Osteoblast (primary cell): ENCODE measurements around the gene S100P. TPM values are rescaled to one million over a fixed set of nuclear protein-coding genes. Genes with fewer than 3 reads are reported as not detected.

Experiments
- DNase-seq: peaks from one replicate; pipeline ENCODE4 v3.0.0; 2011; ENCODE audit warnings: low spot score, mixed read lengths; ENCODE audit not compliant: insufficient read length; ENCODE audit errors: missing footprints
- H2AFZ ChIP-seq: 2 replicates; pipeline ENCODE4 v1.6.0; 2011; ENCODE audit warnings: mild to moderate bottlenecking, low read length
- H3K27ac ChIP-seq: 2 replicates; pipeline ENCODE4 v1.5.1; 2011; ENCODE audit warnings: mild to moderate bottlenecking, low read depth, low read length, moderate library complexity
- H3K27me3 ChIP-seq: 2 replicates; pipeline ENCODE4 v1.6.0; 2012; ENCODE audit warnings: mild to moderate bottlenecking, control low read depth, inconsistent platforms, low read length, moderate library complexity; ENCODE audit not compliant: insufficient read depth
- H3K36me3 ChIP-seq: 2 replicates; pipeline ENCODE4 v1.5.1; 2011; ENCODE audit warnings: mild to moderate bottlenecking, low read length, control low read depth, moderate library complexity; ENCODE audit not compliant: insufficient read depth
- H3K4me1 ChIP-seq: 2 replicates; pipeline ENCODE4 v1.5.1; 2011; ENCODE audit warnings: mild to moderate bottlenecking, low read length, control low read depth, moderate library complexity; ENCODE audit not compliant: insufficient read depth
- H3K4me2 ChIP-seq: 2 replicates; pipeline ENCODE4 v1.6.0; 2011; ENCODE audit warnings: mild to moderate bottlenecking, low read length; ENCODE audit not compliant: insufficient read depth
- H3K4me3 ChIP-seq: fragments of 200-600 bp; sonication (generic); 3 replicates; pipeline ENCODE4 v1.5.1; 2012; ENCODE audit warnings: mild to moderate bottlenecking, low read length, inconsistent platforms; ENCODE audit not compliant: insufficient read depth
- H3K79me2 ChIP-seq: 2 replicates; pipeline ENCODE4 v1.6.0; 2012; ENCODE audit warnings: mild to moderate bottlenecking, low read length, control low read depth, inconsistent platforms; ENCODE audit not compliant: insufficient read depth
- H3K9me3 ChIP-seq: 2 replicates; pipeline ENCODE4 v1.5.1; 2011; ENCODE audit warnings: low read depth, low read length, control low read depth
- H4K20me1 ChIP-seq: 2 replicates; pipeline ENCODE4 v1.6.0; 2012; ENCODE audit warnings: mild to moderate bottlenecking, low read length, control low read depth; ENCODE audit not compliant: insufficient read depth
- CTCF ChIP-seq: IDR thresholded peaks from 2 replicates; pipeline ENCODE4 v1.5.1; 2011; ENCODE audit warnings: mild to moderate bottlenecking, low read depth, low read length, moderate library complexity; ENCODE audit errors: extremely low read depth
- total RNA-seq: library from RNA; depleted of rRNA; stranded (reverse); fragments of >200 nt; gene quantifications from 2 replicates; pipeline ENCODE4 v1.2.3, GENCODE V29; 2012

Gene S100P
- total RNA-seq, 1 donor = 0.36 TPM

- no peak overlapping the region for H2AFZ ChIP-seq
- no peak overlapping the region for H3K4me3 ChIP-seq
- no peaks in the 10 kb centered on the region for H4K20me1 ChIP-seq
- no peak for TF ChIP-seq CTCF
- no peaks in the 10 kb centered on the region for H3K27me3 ChIP-seq
- H3K4me1 ChIP-seq = peaks cover 7% of the 10 kb centered on the region
- H3K27ac ChIP-seq = no peak overlapping the region
- no peak overlapping the region for H3K4me2 ChIP-seq
- peaks cover 3% of the 10 kb centered on the region for H3K36me3 ChIP-seq
- H3K9me3 ChIP-seq = no peaks in the 10 kb centered on the region
- no peaks in the 10 kb centered on the region for H3K79me2 ChIP-seq
- DNase-seq = peak; percentile 27
Measured at GRCh38 chr4:6695660-6696610, 2.3 kb downstream of the S100P start.

- no peaks in the 10 kb centered on the region for H3K79me2 ChIP-seq
- peaks cover 7% of the 10 kb centered on the region for H3K4me1 ChIP-seq
- no peaks in the 10 kb centered on the region for H4K20me1 ChIP-seq
- no peaks in the 10 kb centered on the region for H3K27me3 ChIP-seq
- TF ChIP-seq CTCF = no peak
- H2AFZ ChIP-seq = no peak overlapping the region
- DNase-seq = no peak
- H3K4me3 ChIP-seq = no peak overlapping the region
- H3K4me2 ChIP-seq = no peak overlapping the region
- no peaks in the 10 kb centered on the region for H3K9me3 ChIP-seq
- peaks cover 3% of the 10 kb centered on the region for H3K36me3 ChIP-seq
- no peak overlapping the region for H3K27ac ChIP-seq
Measured at GRCh38 chr4:6696611-6697010, 2.9 kb downstream of the S100P start.

GRCh38 chr4:6697131-6697530, 3.5 kb downstream of the S100P start:
- Histone ChIP-seq H3K4me3 (no peak overlapping the region), H3K36me3 (peaks cover 3% of the 10 kb centered on the region), H3K9me3 (no peaks in the 10 kb centered on the region), H3K4me2 (no peak overlapping the region), H3K27ac (no peak overlapping the region), H2AFZ (no peak overlapping the region), H4K20me1 (no peaks in the 10 kb centered on the region), H3K27me3 (no peaks in the 10 kb centered on the region), H3K79me2 (no peaks in the 10 kb centered on the region), H3K4me1 (peaks cover 7% of the 10 kb centered on the region)
- no peak for TF ChIP-seq CTCF
- DNase-seq = peak; percentile 21

- no peaks in the 10 kb centered on the region for H3K27me3 ChIP-seq
- H3K79me2 ChIP-seq = peaks cover 17% of the 10 kb centered on the region
- H3K4me3 ChIP-seq = no peak overlapping the region
- no peaks in the 10 kb centered on the region for H3K4me1 ChIP-seq
- TF ChIP-seq CTCF = no peak
- H4K20me1 ChIP-seq = peaks cover 1% of the 10 kb centered on the region
- H2AFZ ChIP-seq = no peak overlapping the region
- DNase-seq = no peak
- no peaks in the 10 kb centered on the region for H3K9me3 ChIP-seq
- peaks cover 3% of the 10 kb centered on the region for H3K36me3 ChIP-seq
- no peak overlapping the region for H3K4me2 ChIP-seq
- H3K27ac ChIP-seq = no peak overlapping the region
Measured at GRCh38 chr4:6699388-6699787, 5.7 kb downstream of the S100P start.
